HCT116 (cell line): ENCODE measurements around the gene CYTIP. TPM values are rescaled to one million over a fixed set of nuclear protein-coding genes. Genes with fewer than 3 reads are reported as not detected.

Experiments used
- ATAC-seq: fragments of 200-7000 bp; cut with Tn5 transposase; 2 replicates; pipeline ENCODE4 v1.9.1; 2020; ENCODE audit warnings: mild to moderate bottlenecking, moderate library complexity
- BruUV-seq: library from RNA; stranded (reverse); fragments of 400-500 nt; replicated peaks from 2 replicates; lab custom pipeline; 2021; lab: Mats Ljungman, UMichigan
- CTCF ChIA-PET: fragments of 300-600 bp; sonication (Branson Sonifier 250); formaldehyde crosslinking; loops from one replicate; lab custom pipeline; 2021; ENCODE audit warnings: antibody characterized with exemption; lab: Charles Lee
- POLR2A ChIA-PET: fragments of 300-600, 350-600 bp; sonication (Branson Sonifier 250); formaldehyde crosslinking; loops from one replicate; lab custom pipeline; 2021; ENCODE audit warnings: antibody characterized with exemption; lab: Charles Lee
- RAD21 ChIA-PET, 2 experiments: fragments of 300-600 bp; sonication (Branson Sonifier 250); formaldehyde crosslinking; loops; one replicate each; lab custom pipeline; 2023; ENCODE audit warnings: low total read pairs in 2 of 2; ENCODE audit not compliant: uncharacterized antibody in 2 of 2, unreplicated experiment in 2 of 2, low non-redundant PET in 1 of 2; lab: Charles Lee
- DNase-seq: peaks from one replicate; pipeline ENCODE4 v3.0.0-alpha.2; 2010; ENCODE audit warnings: low read depth, low spot score
- H2AFZ ChIP-seq: fragments of 200-600 bp; shearing (Covaris generic), sonication (generic); 2 replicates; pipeline ENCODE4 v1.6.1; 2017; ENCODE audit warnings: low read depth, mixed run types, mixed read lengths, antibody characterized with exemption, low read length; ENCODE audit not compliant: poor library complexity, severe bottlenecking
- H3K27ac ChIP-seq: 2 replicates; pipeline ENCODE4 v1.5.1; 2012; ENCODE audit warnings: low read depth, low read length
- H3K27me3 ChIP-seq: fragments of 200-600 bp; sonication (generic); 2 replicates; pipeline ENCODE4 v1.6.1; 2016; ENCODE audit warnings: mixed run types, low read length, mixed read lengths; ENCODE audit not compliant: insufficient read depth
- H3K36me3 ChIP-seq, 2 experiments: fragments of 200-500 bp in 1 of 2; fragments of 200-600 bp in 1 of 2; sonication (Bioruptor generic) in 1 of 2; sonication (generic) in 1 of 2; 2 replicates each; pipeline versions ENCODE4 v1.5.1 to v1.6.1; 2014 to 2016; ENCODE audit warnings: low read length in 2 of 2, inconsistent platforms in 1 of 2, mixed read lengths in 1 of 2, mixed run types in 1 of 2; ENCODE audit not compliant: insufficient read depth in 2 of 2, control insufficient read depth in 1 of 2
- H3K4me1 ChIP-seq, 2 experiments: fragments of 200-600 bp in 1 of 2; sonication (generic) in 1 of 2; 2 replicates each; pipeline versions ENCODE4 v1.5.1 to v1.6.1; 2012 to 2017; ENCODE audit warnings: low read length in 2 of 2, inconsistent platforms in 1 of 2, mild to moderate bottlenecking in 1 of 2, mixed read lengths in 1 of 2, mixed run types in 1 of 2, moderate library complexity in 1 of 2; ENCODE audit not compliant: insufficient read depth in 2 of 2, control insufficient read depth in 1 of 2
- H3K4me2 ChIP-seq: fragments of 200-600 bp; sonication (generic); 2 replicates; pipeline ENCODE4 v1.6.1; 2017; ENCODE audit warnings: mixed run types, low read length, mixed read lengths
- H3K4me3 ChIP-seq, 2 experiments: fragments of 200-600 bp in 1 of 2; sonication (generic) in 1 of 2; replicated peaks in 1 of 2; 2 replicates each; pipeline ENCODE4 v1.5.1; 2011 to 2016; ENCODE audit warnings: low read length in 2 of 2, control low read depth in 1 of 2, low read depth in 1 of 2, mild to moderate bottlenecking in 1 of 2, mixed read lengths in 1 of 2, mixed run types in 1 of 2
- H3K79me2 ChIP-seq: fragments of 200-600 bp; sonication (generic); 2 replicates; pipeline ENCODE4 v1.6.1; 2017; ENCODE audit warnings: mild to moderate bottlenecking, mixed run types, low read length, moderate library complexity, mixed read lengths; ENCODE audit not compliant: insufficient read depth
- H3K9ac ChIP-seq: fragments of 200-600 bp; sonication (generic); 2 replicates; pipeline ENCODE4 v1.6.1; 2016; ENCODE audit warnings: low read length, mixed read lengths
- H3K9me2 ChIP-seq: fragments of 200-600 bp; sonication (generic), shearing (Covaris generic); 2 replicates; pipeline ENCODE4 v1.6.1; 2017; ENCODE audit warnings: mixed run types, mild to moderate bottlenecking, moderate library complexity; ENCODE audit not compliant: insufficient read depth
- H3K9me3 ChIP-seq, 2 experiments: fragments of 200-500 bp in 1 of 2; fragments of 200-600 bp in 1 of 2; sonication (Bioruptor generic) in 1 of 2; sonication (generic) in 1 of 2; 2 replicates each; pipeline ENCODE4 v1.6.1; 2014 to 2017; ENCODE audit warnings: low read length in 2 of 2, mixed read lengths in 2 of 2, inconsistent platforms in 1 of 2, low read depth in 1 of 2, mild to moderate bottlenecking in 1 of 2, mixed run types in 1 of 2, moderate library complexity in 1 of 2; ENCODE audit not compliant: control insufficient read depth in 1 of 2, insufficient read depth in 1 of 2
- H4K20me1 ChIP-seq: fragments of 200-600 bp; sonication (generic), shearing (Covaris generic); 2 replicates; pipeline ENCODE4 v1.6.1; 2017; ENCODE audit warnings: mixed run types, mild to moderate bottlenecking, moderate library complexity; ENCODE audit not compliant: insufficient read depth
- CEBPB ChIP-seq: IDR thresholded peaks from 2 replicates; pipeline ENCODE4 v1.6.1; 2012; ENCODE audit warnings: low read depth
- EGR1 ChIP-seq: IDR thresholded peaks from 2 replicates; pipeline ENCODE4 v1.6.1; 2012; ENCODE audit warnings: low read depth
- ELF1 ChIP-seq: IDR thresholded peaks from 2 replicates; pipeline ENCODE4 v1.6.1; 2012; ENCODE audit warnings: low read depth, borderline replicate concordance
- EZH2 ChIP-seq: fragments of 200-600 bp; sonication (generic); IDR thresholded peaks from 2 replicates; pipeline ENCODE4 v1.6.1; 2017; ENCODE audit warnings: antibody characterized with exemption, mixed run types
- EZH2phosphoT487 ChIP-seq: fragments of 200-600 bp; IDR thresholded peaks from 2 replicates; pipeline ENCODE4 v1.6.1; 2018; ENCODE audit warnings: antibody characterized with exemption, borderline replicate concordance
- JUND ChIP-seq: IDR thresholded peaks from 2 replicates; pipeline ENCODE4 v1.6.1; 2012
- POLR2A ChIP-seq: IDR thresholded peaks from 2 replicates; pipeline ENCODE4 v1.7.0; 2011; ENCODE audit warnings: borderline replicate concordance; ENCODE audit not compliant: insufficient read depth, insufficient read length; ENCODE audit errors: extremely low read depth
- POLR2AphosphoS5 ChIP-seq: IDR thresholded peaks from 2 replicates; pipeline ENCODE4 v1.6.1; 2011; ENCODE audit warnings: mild to moderate bottlenecking, low read depth, low read length, moderate library complexity
- SP1 ChIP-seq: IDR thresholded peaks from 2 replicates; pipeline ENCODE4 v1.6.1; 2012; ENCODE audit warnings: low read depth
- SRF ChIP-seq: IDR thresholded peaks from 2 replicates; pipeline ENCODE4 v1.6.1; 2012; ENCODE audit warnings: low read depth
- TCF7L2 ChIP-seq: IDR thresholded peaks from 2 replicates; pipeline ENCODE4 v1.7.0; 2011; ENCODE audit warnings: borderline replicate concordance, inconsistent platforms; ENCODE audit not compliant: insufficient read depth, insufficient read length; ENCODE audit errors: extremely low read depth
- YY1 ChIP-seq: IDR thresholded peaks from 2 replicates; pipeline ENCODE4 v1.6.1; 2011; ENCODE audit warnings: low read length, low read depth, moderate library complexity, mild to moderate bottlenecking; ENCODE audit not compliant: insufficient replicate concordance; ENCODE audit errors: extremely low read depth
- ZFX ChIP-seq: fragments of 450-650 bp; IDR thresholded peaks from 2 replicates; pipeline ENCODE4 v1.6.1; 2017
- ZNF274 ChIP-seq: fragments of 200-500 bp; sonication (Bioruptor generic); IDR thresholded peaks from 2 replicates; pipeline ENCODE4 v1.6.1; 2014; ENCODE audit warnings: mild to moderate bottlenecking, low read depth, low read length, inconsistent platforms
- intact Hi-C: fragments of 100-400 bp; cut with micrococcal nuclease; formaldehyde crosslinking; loops from 2 replicates; pipeline ENCODE4 v1.10.0; 2022
- total RNA-seq: library from RNA; stranded (reverse); gene quantifications from one replicate; pipeline ENCODE4 v1.2.1, GENCODE V29; 2021; ENCODE audit not compliant: unreplicated experiment
- TF ChIP-seq, protein P1 (sequence below): IDR thresholded peaks from 2 replicates; pipeline ENCODE4 v1.6.1; 2012
- TF ChIP-seq, protein P2 (sequence below): IDR thresholded peaks from 2 replicates; pipeline ENCODE4 v1.6.1; 2012
- TF ChIP-seq, protein P3 (sequence below): IDR thresholded peaks from 2 replicates; pipeline ENCODE4 v1.6.1; 2011; ENCODE audit warnings: mild to moderate bottlenecking, low read length, moderate library complexity; ENCODE audit not compliant: insufficient replicate concordance; ENCODE audit errors: extremely low read depth

The CYTIP gene
- total RNA-seq, 1 experiment from 2014 or later, result 0.64 TPM

DNA sequence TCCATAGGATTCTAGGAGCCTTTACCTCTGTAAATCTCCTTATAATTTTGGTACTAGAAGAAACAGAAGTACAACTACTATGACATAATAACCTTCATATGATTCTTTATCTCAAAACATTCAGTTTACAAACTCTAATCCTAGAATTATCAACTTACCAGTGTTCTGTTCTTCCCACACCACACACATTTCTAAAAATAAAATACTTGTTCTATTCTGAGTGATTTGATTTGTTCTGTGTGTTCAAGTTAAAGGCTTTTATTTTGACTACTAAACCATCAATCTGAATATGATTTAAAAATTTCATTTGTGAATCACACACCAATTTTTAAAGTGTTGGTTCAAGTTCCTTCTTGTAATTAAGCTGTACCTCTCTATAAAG is 16.0 kb downstream of the CYTIP start:
- Histone ChIP-seq H3K4me3 (no peak overlapping the region), H3K79me2 (no peaks in the 10 kb centered on the region), H3K9ac (no peak overlapping the region), H3K4me2 (no peak overlapping the region), H3K9me3 (no peaks in the 10 kb centered on the region), H3K4me1 (no peaks in the 10 kb centered on the region), H3K27me3 (no peaks in the 10 kb centered on the region), H3K9me2 (no peaks in the 10 kb centered on the region), H2AFZ (no peak overlapping the region), H3K27ac (no peak overlapping the region), H3K36me3 (no peaks in the 10 kb centered on the region), H4K20me1 (no peaks in the 10 kb centered on the region)
- no TSS peak for BruUV-seq
- ATAC-seq, result no peak
- POLR2A ChIA-PET, result no interaction called here
- CTCF ChIA-PET, result no interaction called here
- intact Hi-C loops, result no loop called here
- DNase-seq, result no peak
- RAD21 ChIA-PET, result no interaction called here
- TF ChIP-seq ELF1, result no peak
- TF ChIP-seq, protein P1, sequence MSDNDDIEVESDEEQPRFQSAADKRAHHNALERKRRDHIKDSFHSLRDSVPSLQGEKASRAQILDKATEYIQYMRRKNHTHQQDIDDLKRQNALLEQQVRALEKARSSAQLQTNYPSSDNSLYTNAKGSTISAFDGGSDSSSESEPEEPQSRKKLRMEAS, result no peak
- TF ChIP-seq YY1, result no peak
- TF ChIP-seq SRF, result no peak
- TF ChIP-seq, protein P2, sequence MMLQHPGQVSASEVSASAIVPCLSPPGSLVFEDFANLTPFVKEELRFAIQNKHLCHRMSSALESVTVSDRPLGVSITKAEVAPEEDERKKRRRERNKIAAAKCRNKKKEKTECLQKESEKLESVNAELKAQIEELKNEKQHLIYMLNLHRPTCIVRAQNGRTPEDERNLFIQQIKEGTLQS, result no peak
- no peak for TF ChIP-seq EZH2
- TF ChIP-seq TCF7L2, result no peak
- TF ChIP-seq, protein P3, sequence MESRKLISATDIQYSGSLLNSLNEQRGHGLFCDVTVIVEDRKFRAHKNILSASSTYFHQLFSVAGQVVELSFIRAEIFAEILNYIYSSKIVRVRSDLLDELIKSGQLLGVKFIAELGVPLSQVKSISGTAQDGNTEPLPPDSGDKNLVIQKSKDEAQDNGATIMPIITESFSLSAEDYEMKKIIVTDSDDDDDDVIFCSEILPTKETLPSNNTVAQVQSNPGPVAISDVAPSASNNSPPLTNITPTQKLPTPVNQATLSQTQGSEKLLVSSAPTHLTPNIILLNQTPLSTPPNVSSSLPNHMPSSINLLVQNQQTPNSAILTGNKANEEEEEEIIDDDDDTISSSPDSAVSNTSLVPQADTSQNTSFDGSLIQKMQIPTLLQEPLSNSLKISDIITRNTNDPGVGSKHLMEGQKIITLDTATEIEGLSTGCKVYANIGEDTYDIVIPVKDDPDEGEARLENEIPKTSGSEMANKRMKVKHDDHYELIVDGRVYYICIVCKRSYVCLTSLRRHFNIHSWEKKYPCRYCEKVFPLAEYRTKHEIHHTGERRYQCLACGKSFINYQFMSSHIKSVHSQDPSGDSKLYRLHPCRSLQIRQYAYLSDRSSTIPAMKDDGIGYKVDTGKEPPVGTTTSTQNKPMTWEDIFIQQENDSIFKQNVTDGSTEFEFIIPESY, result no peak
- no peak for TF ChIP-seq EZH2phosphoT487
- no peak for TF ChIP-seq SP1
- no peak for TF ChIP-seq EGR1
- TF ChIP-seq JUND, result no peak
- TF ChIP-seq POLR2AphosphoS5, result no peak
- TF ChIP-seq ZNF274, result no peak
- TF ChIP-seq CEBPB, result no peak
- TF ChIP-seq ZFX, result no peak
- no peak for TF ChIP-seq POLR2A
